Activated naive CD8-positive, alpha-beta T cell treated with anti-CD3 and anti-CD28 coated beads, Interleukin-2, amount 50 U/mL, for 16 hours (primary cell): ENCODE measurements around the gene ACOD1.
"Not testable (repeated sequence)": the region's sequence is repeated elsewhere in the genome, so short reads cannot be mapped to it uniquely, and the experiment has no call there.

Experiments
- DNase-seq: peaks from one replicate; pipeline ENCODE4 v3.0.0-alpha.2; 2020; ENCODE audit warnings: low read depth, low spot score

Gene ACOD1

DNA sequence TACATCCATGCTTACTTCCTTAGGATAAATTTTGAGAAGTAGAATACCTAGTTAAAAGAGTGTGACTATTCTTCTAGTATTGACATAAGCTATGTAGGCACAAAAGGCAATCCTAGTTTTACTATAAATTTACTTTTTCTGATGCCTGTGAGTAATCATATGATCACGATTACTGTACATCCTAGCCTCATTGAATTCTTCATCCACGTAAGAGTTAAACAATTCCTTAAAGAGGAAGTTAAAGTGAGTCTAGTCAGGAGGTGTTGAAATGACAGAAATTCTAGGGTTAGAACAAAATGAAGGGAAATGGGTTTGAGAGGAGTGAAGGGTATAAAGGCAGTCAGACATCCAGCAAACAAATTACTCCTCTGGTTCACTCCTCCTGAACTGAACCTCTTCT is at the start of gene ACOD1:
TSS of gene ACOD1 (plus strand) at position 363 of the 400 bp plus-strand sequence. CDS start 48 bp downstream, outside the sequence.
- DNase-seq: no peak

GRCh38 chr13:76899066-76899465 is 49.2 kb upstream of the ACOD1 start:
- not testable (repeated sequence) for DNase-seq

- peak; percentile 35 for DNase-seq
These were observed 44.7 kb upstream of the ACOD1 start for GRCh38 chr13:76903544-76904162.

DNA sequence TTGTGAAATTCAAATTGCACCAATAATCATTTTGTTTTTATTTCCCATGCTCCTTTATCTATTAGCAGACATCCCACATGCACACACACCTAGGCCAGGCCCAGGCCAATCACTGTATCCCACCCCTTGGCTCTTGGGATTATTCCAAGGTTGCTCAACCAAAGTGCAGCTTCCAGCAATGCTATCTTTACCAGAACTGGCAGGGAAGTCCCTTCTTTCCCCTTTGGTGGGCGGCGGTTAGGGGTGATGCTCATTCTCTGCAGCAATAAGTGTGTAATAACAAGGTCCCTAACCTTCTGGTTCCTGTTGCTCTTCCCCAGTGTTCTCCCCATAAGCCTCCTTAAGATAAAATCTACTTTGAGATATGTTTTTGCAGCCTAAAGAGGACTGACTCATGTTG is 43.8 kb upstream of the ACOD1 start:
- DNase-seq: no peak

- DNase-seq: no peak
These were observed 35.8 kb upstream of the ACOD1 start for GRCh38 chr13:76912476-76912875.

DNA sequence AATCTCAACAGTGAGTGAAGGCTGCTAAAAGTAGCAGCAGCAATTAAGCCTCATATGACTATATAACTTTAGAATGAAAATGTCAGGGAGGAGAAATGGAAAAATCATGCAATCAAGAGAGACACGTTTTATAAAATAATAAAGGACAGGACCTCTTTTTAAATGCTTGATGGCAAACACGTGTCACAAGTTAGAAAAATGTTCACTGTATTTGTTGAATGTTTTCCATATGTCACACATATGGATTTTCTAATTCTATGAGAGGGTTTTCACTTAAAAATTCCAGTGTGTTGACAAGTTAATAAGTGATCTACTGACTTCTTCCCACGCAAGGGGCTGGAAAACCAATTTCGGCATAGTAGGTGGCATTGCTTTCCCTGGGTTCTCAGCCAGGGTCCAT is 34.4 kb upstream of the ACOD1 start:
- DNase-seq: no peak

DNA sequence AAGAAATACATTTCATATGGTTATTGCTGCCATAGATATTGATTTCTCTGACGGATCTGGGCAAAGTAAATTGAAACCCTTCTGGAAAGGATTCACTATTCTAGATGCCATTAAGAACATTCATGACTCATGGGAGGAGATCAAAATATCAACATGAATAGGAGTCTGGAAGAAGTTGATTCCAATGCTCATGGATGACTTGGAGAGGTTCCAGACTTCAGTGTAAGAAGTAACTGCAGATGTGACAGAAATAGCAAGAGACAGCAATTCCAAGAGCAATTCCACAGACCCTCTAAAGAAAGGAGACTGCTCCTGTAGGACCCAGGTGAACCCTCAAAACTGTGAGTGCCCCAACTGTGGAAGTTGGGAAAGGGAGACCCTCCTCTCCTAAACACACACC is 31.2 kb upstream of the ACOD1 start:
- DNase-seq: no peak

DNA sequence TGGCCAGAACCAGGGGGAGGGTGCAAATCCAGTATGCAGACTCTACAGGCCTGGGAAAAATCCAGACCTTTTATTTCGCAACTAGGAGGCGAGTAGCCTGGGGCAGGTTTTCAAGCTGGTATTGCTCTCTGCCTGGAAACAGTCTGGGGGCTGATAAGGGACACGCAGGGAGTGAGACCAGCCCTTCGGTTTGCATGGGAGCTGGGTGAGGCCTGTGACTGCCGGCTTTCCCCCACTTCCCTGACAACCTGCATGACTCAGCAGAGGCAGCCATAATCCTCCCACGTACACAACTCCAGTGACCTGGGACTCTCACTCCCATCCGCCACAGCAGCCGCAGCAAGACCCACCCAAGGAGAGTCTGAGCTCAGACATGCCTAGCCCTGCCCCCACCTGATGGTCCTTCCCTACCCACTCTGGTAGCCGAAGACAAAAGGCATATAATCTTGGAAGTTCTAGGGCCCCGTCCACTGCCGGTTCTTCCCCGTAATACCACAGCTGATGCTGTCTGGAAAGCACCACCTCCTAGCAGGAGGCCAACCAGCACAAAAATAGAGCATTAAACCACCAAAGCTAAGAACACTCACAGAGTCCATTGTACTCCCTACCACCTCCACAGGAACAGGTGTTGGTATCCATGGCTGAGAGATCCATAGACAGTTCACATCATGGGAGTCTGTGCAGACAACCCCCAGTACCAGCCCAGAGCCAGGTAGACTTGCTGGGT is 30.4 kb upstream of the ACOD1 start:
- DNase-seq: not testable (repeated sequence)

GRCh38 chr13:76921516-76921915 is 26.8 kb upstream of the ACOD1 start:
- DNase-seq: no peak

- no peak for DNase-seq
These were observed 23.2 kb upstream of the ACOD1 start for GRCh38 chr13:76925115-76925514.

GRCh38 chr13:76927955-76928354 is 20.4 kb upstream of the ACOD1 start:
- no peak for DNase-seq

DNA sequence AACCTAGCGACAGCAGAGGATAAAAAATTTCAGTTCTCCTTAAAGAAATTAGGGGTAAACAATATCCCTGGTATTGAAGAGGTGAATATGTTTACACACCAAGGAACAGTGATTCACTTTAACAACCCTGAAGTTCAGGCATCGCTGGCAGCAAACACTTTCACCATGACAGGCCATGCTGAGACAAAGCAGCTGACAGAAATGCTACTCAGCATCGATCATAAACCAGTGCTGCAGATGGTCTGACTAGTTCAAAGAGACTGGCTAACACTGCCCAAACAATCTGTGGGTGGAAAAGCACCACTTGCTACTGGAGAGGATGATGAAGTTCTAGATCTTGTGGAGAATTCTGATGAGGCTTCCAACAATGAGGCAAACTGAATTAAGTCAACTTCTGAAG is 19.9 kb upstream of the ACOD1 start:
- no peak for DNase-seq

DNA sequence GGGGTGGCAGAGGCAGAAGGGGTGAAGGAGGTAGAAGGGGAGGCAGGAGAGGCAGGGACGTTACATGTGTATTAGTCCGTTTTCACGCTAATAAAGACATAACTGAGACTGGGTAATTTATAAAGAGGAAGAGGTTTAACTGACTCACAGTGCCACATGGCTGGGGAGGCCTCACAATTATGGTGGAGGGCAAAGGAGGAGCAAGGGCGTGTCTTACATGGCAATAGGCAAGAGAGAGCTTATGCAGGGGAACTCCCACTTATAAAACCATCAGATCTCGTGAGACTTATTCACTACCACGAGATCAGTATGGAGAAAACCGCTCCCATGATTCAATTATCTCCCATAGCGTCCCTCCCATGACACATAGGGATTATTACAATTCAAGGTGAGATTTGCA is 19.0 kb upstream of the ACOD1 start:
- DNase-seq: no peak

DNA sequence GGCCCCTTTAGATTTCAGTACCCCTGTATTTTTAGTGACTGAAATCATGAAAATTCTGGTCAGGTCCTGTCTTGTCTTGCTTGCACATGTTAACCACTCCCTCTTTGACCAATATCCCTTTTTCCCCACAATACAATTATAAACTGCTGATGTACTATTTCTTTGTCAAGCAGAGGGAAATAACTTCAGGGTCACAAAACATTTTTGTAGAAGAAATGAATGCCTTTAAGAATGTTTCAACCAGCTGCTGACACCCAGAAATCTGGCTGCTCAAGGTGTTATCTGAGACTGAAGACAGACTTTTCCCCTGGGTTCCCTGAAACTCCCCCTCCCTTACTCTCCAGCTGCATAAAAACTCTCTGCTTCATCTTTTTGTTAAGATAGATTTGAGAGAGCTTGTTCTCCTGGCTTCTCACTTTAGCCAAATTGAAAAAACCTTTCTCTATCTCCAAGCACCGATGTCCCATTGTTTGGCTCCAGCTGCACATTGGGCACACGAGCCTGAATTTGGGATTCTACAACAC is 18.4 kb upstream of the ACOD1 start:
- no peak for DNase-seq

- no peak for DNase-seq
These were observed 16.2 kb upstream of the ACOD1 start for GRCh38 chr13:76932076-76932475.

DNA sequence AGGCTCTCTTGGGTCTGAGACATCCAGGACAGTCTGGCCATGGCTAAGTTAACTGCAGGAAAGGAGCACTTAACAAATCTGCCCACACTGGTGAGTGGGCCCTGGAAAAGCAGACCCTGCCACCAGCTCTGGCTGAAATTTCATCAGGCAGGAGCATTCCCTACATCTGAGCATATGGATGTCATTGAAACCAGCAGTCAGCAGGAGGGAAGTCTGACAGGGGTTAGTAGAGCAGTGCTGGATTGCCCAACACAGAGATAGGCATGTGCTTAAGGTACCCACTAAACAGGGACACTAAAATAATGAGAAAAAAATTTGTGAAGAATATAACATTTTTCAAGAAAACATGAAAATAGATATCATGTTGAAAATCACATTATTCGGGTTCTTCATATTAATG is 13.6 kb upstream of the ACOD1 start:
- no peak for DNase-seq

GRCh38 chr13:76936763-76937162 is 11.5 kb upstream of the ACOD1 start:
- no peak for DNase-seq

DNA sequence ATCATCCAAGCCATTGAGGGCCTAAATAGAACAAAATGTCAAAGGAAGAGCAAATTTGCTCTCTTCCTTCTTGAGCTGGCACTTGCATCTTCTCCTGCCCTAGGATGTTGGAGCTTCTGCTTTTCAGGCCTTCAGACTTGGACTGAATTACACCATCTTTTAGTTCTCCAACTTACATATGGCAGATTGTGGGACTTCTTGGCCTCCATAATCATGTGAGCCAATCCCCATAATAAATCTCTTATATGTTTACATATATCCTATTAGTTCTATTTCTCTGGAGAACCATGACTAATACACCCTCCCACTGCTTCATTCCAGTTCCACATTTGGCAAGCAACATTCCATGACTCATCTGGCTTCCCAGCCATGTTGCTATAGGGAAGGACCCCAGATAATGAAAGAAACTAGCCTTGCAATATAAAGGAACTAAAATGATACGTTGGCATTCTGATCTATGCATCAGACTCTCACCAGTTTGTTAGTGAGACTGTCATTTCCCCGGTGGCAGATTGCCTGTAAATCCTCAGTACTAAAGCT is 11.0 kb upstream of the ACOD1 start:
- no peak for DNase-seq

DNA sequence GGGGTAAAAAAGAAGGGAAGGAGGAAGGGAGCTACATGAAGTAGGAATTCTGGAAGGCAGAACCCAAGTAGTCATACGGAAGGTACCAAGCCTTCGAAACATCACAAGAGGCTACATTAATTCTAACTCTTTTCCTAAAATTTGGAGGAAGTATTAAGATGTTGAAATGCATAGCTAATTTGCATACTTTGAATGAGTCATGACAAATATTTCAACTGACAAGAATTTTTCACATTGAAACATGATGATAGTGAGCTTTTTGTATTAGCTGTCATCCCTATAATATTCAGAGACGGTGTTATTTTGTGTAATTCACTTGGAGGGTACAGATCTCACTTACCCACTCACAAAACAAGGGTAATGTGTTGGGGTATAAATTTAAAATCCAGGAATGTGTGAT is 9.1 kb upstream of the ACOD1 start:
- DNase-seq: no peak

DNA sequence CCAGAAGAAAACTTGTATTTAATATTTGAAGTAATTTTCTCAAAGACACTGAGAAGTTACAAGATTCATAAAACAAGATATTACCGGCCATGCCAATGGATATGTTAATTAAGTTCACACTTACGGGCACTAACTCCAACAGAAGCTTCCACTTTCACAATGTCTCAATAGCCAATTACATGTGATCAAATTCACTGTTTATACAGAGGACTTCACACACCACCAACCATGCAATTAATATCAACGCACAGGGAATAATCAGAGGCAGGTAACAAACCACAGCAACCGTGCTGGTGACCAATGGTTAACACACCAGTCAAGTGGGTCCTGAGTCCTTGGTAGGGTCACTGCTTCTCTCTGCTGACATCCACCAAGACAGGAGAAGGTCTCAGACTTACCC is 5.9 kb upstream of the ACOD1 start:
- no peak for DNase-seq

DNA sequence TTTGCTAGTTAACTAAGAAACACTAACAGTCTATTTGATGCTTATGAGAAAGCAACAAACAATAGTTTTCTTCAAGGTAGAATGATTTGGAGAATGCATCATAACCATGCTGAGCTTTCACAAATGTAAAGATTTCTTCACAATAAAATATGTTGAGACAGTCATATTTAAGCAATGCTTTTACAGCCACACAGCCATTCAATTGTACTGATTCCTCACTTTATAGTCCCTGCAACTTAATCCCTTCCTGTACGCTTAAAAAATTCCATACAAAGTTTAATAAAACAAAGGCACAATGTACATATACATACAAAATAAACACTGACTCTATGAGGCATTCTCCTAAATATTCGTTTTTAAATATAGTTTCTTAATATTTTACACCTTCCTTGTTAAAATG is 4.7 kb upstream of the ACOD1 start:
- no peak for DNase-seq

DNA sequence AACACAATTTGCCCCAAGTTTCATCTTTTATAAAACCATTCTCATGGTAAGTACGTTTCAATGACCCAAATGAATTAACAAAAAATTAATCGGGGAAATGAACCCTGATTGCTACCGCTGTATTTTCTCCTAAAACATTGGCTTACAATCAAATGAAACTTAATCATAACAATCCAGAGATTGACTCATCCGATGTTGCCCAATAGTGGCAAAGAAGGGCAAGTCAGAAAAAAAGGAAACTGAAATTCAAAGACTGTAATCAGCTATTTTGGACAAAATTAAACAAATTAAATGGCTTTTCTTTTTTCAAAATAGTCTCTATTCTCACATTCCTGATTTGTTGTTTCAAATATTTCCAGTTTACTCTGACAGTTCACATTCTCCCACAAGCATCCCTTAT is 3.9 kb upstream of the ACOD1 start:
- DNase-seq: no peak

DNA sequence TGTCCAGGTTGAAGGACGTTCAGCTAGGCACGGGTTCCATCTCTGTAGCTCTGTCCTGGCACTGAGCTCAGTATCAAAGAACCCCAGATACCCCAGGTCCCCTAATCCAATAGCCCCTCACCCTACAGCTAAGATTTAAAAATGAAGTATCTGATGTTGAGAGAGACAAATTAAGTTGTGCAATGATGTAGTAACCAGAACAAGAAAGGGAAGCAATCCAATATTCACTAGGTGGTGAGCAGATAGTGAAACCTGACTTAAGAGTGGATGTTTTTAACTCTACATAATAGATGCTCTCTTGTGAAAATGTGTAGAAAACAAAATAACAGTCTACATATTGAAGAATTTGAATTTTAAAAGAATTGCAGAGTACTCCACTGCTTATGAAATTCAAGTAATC is 1.8 kb downstream of the ACOD1 start:
- no peak for DNase-seq
